Daoy (cell line): ENCODE measurements around the gene A4GALT. TPM values are rescaled to one million over a fixed set of nuclear protein-coding genes. Genes with fewer than 3 reads are reported as not detected.
"Not testable (repeated sequence)": the region's sequence is repeated elsewhere in the genome, so short reads cannot be mapped to it uniquely, and the experiment has no call there.

Experiments
- DNase-seq: peaks from one replicate; pipeline ENCODE4 v3.0.0-alpha.2; 2015; ENCODE audit warnings: low read depth
- total RNA-seq: library from RNA; depleted of rRNA; stranded (reverse); fragments of >200 nt; shearing (Covaris generic); gene quantifications from 2 replicates; pipeline ENCODE4 v1.2.3, GENCODE V29; 2014

The A4GALT gene
- total RNA-seq, 1 experiment from 2014 or later = 3.5 TPM

- DNase-seq = no peak
Observed at GRCh38 chr22:42683578-42684283, 36.9 kb downstream of the A4GALT start.

GRCh38 chr22:42682113-42682851, 38.4 kb downstream of the A4GALT start:
- no peak for DNase-seq

- DNase-seq = peak; percentile 98
Observed at GRCh38 chr22:42680648-42681047, 40.0 kb downstream of the A4GALT start.

- DNase-seq = no peak
Observed at GRCh38 chr22:42679691-42680090, 41.0 kb downstream of the A4GALT start.

GRCh38 chr22:42678894-42679293, 41.8 kb downstream of the A4GALT start:
- DNase-seq = no peak

- DNase-seq = not testable (repeated sequence)
Observed at GRCh38 chr22:42677936-42678335, 42.7 kb downstream of the A4GALT start.

- DNase-seq = no peak
Observed at GRCh38 chr22:42676059-42676607, 44.5 kb downstream of the A4GALT start.

- DNase-seq = no peak
Observed at GRCh38 chr22:42673898-42674401, 46.7 kb downstream of the A4GALT start.

GRCh38 chr22:42673071-42673470, 47.6 kb downstream of the A4GALT start:
- DNase-seq = not testable (repeated sequence)

- DNase-seq = no peak
Observed at GRCh38 chr22:42670921-42671709, 49.6 kb downstream of the A4GALT start.

- no peak for DNase-seq
Observed at GRCh38 chr22:42670046-42670445, 50.6 kb downstream of the A4GALT start.

- not testable (repeated sequence) for DNase-seq
Observed at GRCh38 chr22:42666393-42666792, 54.3 kb downstream of the A4GALT start.

- DNase-seq = no peak
Observed at GRCh38 chr22:42664976-42665831, 55.5 kb downstream of the A4GALT start.

- peak; percentile 78 for DNase-seq
Observed at GRCh38 chr22:42661985-42662831, 58.5 kb downstream of the A4GALT start.

- no peak for DNase-seq
Observed at GRCh38 chr22:42656578-42656977, 64.1 kb downstream of the A4GALT start.

GRCh38 chr22:42655693-42656092, 65.0 kb downstream of the A4GALT start:
- no peak for DNase-seq

- no peak for DNase-seq
Observed at GRCh38 chr22:42654436-42655073, 66.1 kb downstream of the A4GALT start.

- DNase-seq = no peak
Observed at GRCh38 chr22:42653999-42654398, 66.7 kb downstream of the A4GALT start.

GRCh38 chr22:42651134-42651533, 69.5 kb downstream of the A4GALT start:
- peak; percentile 59 for DNase-seq
